ENCODE results near the gene USP3.

- no peak for TF ChIP-seq POLR2A (IDR thresholded peaks at IDR 0.05; ENCODE audit: low read depth, low read length)
- TF ChIP-seq CEBPB (IDR thresholded peaks at IDR 0.05; ENCODE audit: low read depth, low read length), result no peak
- peak; percentile 86 for TF ChIP-seq CTCF (conservative IDR thresholded peaks at IDR 0.05; ENCODE audit: low read depth, low read length)
- no peak for TF ChIP-seq ELK1 (IDR thresholded peaks at IDR 0.05; ENCODE audit: borderline replicate concordance, low read depth, low read length)
- TF ChIP-seq BHLHE40 (IDR thresholded peaks at IDR 0.05; ENCODE audit: low read depth, low read length), result no peak
- TF ChIP-seq CHD1 (IDR thresholded peaks at IDR 0.05; ENCODE audit: low read depth, low read length), result no peak; the same call in 1 of the 2 replicates
- TF ChIP-seq USF2 (IDR thresholded peaks at IDR 0.05; ENCODE audit: low read depth, low read length), result no peak
Measured at GRCh38 chr15:63610209-63610841, 105.9 kb downstream of the USP3 start.
